ENCODE results near the gene POLR2M.

The POLR2M gene

GRCh38 chr15:57706405-57707209 is at the start of gene POLR2M:
Gene POLR2M (plus strand): TSS chr15:57706714. CDS start chr15:57706843, 129 bp downstream.
- Mint-ChIP-seq H3K27me3 (ENCODE audit: low read depth) (peaks cover 8% of the 10 kb centered on the region), H3K4me1 (ENCODE audit: low read depth) (peaks cover 50% of the 10 kb centered on the region)

DNA sequence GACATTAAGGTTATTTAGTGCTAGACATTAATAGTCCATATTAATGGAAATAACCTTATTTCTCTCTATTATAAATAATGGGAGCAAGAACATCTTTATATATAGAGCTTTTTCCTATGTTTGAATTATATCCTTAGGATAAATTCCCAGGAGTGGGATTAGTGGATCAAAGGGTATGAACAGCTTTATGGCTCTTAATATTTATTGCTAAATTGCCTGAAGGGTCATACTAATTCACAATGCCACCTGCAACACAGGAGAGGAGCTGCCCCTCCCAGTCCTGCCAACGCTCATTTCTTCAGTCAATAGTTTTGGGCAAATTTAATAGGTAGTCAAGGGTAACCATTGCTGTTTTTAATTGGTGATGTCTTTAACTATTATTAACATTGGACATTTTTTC is 48.9 kb upstream of the POLR2M start:
- H3K9me3 Mint-ChIP-seq: no peaks in the 10 kb centered on the region
- no peak overlapping the region for H3K27ac Mint-ChIP-seq
- peaks cover 20% of the 10 kb centered on the region for H3K27me3 Mint-ChIP-seq (ENCODE audit: low read depth)
- DNase-seq (ENCODE audit: low spot score): no peak
- no peaks in the 10 kb centered on the region for H3K4me1 Mint-ChIP-seq (ENCODE audit: low read depth)
- H3K4me3 Mint-ChIP-seq: no peak overlapping the region
- H3K36me3 Mint-ChIP-seq (ENCODE audit: low read depth): no peaks in the 10 kb centered on the region

More at GRCh38 chr15:57706405-57707209, at the start of gene POLR2M:
- DNase-seq (ENCODE audit: low spot score): peak; percentile 88
- H3K4me3 Mint-ChIP-seq: peak within 1 kb of the TSS; percentile 90
- H3K27ac Mint-ChIP-seq: peak within 1 kb of the TSS; percentile 89
- no peaks in the 10 kb centered on the region for H3K9me3 Mint-ChIP-seq
- H3K36me3 Mint-ChIP-seq (ENCODE audit: low read depth): peaks cover 34% of the 10 kb centered on the region

DNA sequence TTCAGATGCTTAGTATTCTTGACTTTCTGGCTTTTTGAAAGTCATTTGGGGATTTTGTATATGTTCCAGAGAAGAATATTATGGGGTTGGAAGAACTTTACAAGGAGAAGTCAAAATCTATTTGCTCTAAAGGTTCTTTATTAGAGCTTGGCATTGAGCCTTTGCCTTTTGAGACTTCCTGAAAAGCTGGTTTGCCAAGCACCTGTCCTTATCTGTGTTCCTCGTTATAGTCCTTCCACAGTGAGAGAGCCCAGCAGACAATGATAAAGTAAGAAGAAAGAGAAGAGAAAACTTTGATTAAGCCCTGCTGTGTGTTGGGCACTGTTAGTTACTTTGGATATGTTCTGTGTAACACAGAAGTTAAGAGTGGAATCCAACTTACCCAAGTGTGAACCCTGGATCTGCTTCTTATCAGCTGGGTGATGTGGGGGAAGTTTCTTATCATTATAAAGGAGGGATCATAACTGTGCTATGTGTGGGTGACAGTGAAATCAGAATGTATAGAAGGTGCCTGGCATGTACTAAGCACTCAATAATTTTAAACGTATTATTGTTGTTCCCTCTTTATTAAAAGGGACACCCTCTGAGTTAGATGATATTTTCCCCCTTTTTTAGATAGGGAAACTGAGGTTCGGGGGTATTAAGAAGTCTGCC is 44.3 kb upstream of the POLR2M start:
- Mint-ChIP-seq H3K4me3 (no peak overlapping the region), H3K27me3 (ENCODE audit: low read depth) (peaks cover 18% of the 10 kb centered on the region), H3K9me3 (no peaks in the 10 kb centered on the region), H3K27ac (no peak overlapping the region), H3K4me1 (ENCODE audit: low read depth) (no peaks in the 10 kb centered on the region), H3K36me3 (ENCODE audit: low read depth) (no peaks in the 10 kb centered on the region)
- no peak for DNase-seq (ENCODE audit: low spot score)

DNA sequence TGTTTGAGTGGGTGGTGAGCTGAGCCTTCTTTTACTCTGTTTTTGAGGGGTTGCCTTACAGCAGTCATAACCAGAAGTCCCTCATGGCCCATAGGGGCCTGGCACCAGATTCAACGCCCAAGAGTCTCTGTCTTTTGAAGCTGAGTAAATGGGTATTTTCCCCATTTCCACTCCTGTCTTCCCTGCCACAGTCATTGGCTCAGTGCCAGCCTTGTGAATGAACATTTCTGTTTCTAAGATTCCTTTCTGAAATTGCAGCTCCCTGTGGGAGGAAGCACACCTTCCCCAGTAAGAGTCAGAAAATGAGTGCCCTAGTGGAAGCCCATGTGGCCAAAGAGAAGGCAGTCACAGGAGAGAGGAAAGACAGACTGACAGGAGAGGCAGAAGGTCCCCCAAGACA is 43.7 kb upstream of the POLR2M start:
- no peak overlapping the region for H3K27ac Mint-ChIP-seq
- H3K9me3 Mint-ChIP-seq: no peaks in the 10 kb centered on the region
- H3K4me1 Mint-ChIP-seq (ENCODE audit: low read depth): no peaks in the 10 kb centered on the region
- H3K4me3 Mint-ChIP-seq: no peak overlapping the region
- H3K27me3 Mint-ChIP-seq (ENCODE audit: low read depth): peaks cover 17% of the 10 kb centered on the region
- no peaks in the 10 kb centered on the region for H3K36me3 Mint-ChIP-seq (ENCODE audit: low read depth)
- no peak for DNase-seq (ENCODE audit: low spot score)

DNA sequence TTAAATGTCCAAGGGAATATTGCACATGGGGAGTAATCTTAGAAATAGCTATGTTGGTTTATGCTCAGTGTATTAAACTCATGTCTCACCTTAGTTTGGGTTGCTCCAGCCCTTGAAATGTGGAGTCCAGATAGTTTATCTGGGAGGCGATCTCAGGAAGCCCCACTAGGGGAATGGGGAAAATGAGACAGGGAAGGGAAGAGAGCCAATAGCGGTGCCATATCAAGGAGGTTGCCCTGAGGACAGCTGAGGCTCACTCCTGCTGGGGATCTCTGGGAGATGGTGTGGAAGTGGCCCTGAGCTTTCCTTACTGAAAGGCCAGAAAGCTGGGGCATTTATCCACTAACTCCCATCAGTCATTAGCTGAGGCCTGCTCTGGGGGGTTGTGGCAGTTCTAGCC is 43.3 kb upstream of the POLR2M start:
- peaks cover 16% of the 10 kb centered on the region for H3K27me3 Mint-ChIP-seq (ENCODE audit: low read depth)
- H3K27ac Mint-ChIP-seq: no peak overlapping the region
- no peaks in the 10 kb centered on the region for H3K36me3 Mint-ChIP-seq (ENCODE audit: low read depth)
- no peaks in the 10 kb centered on the region for H3K9me3 Mint-ChIP-seq
- H3K4me1 Mint-ChIP-seq (ENCODE audit: low read depth): no peaks in the 10 kb centered on the region
- H3K4me3 Mint-ChIP-seq: no peak overlapping the region
- DNase-seq (ENCODE audit: low spot score): no peak

DNA sequence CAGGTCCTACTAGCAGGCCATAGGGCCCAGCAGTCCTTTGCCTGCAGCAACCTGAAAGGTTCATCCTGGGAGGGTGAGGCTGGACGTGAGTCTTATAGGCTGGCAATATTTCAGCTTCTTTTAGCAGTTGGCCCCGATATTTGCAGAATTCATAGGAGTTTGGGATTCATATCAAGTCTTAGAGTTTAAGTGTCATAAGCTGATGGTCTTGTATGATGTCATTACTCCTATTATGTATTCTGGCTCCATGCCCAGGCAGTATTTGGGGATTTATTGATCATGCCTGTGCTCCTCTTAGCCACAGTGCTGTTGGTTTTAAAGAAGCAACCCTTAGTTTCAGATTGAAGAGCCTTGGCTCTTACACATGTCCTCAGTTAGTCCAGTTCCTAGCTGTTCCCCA is 41.3 kb upstream of the POLR2M start:
- no peak for DNase-seq (ENCODE audit: low spot score)
- H3K4me1 Mint-ChIP-seq (ENCODE audit: low read depth): no peaks in the 10 kb centered on the region
- no peaks in the 10 kb centered on the region for H3K36me3 Mint-ChIP-seq (ENCODE audit: low read depth)
- no peak overlapping the region for H3K4me3 Mint-ChIP-seq
- peaks cover 20% of the 10 kb centered on the region for H3K27me3 Mint-ChIP-seq (ENCODE audit: low read depth)
- no peak overlapping the region for H3K27ac Mint-ChIP-seq
- H3K9me3 Mint-ChIP-seq: no peaks in the 10 kb centered on the region

DNA sequence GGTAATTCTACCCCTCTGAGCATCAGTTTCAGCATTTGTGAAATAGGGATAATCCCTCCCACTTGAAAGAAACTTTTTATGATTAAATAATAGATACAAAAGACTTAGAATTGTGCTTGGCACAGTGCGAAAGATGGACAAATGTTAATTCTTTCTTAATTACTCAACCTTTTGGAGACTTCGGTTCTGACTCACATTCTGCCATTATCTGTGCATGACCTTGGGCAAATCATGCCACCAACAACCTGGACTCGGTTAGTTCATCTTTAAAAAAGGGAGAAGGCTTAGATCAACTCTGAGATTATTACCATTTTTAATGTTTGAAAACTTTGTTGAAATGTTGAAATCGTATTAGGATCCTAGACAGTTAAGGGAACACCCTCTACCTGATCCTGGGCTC is 40.6 kb upstream of the POLR2M start:
- H3K4me3 Mint-ChIP-seq: no peak overlapping the region
- no peaks in the 10 kb centered on the region for H3K36me3 Mint-ChIP-seq (ENCODE audit: low read depth)
- H3K27ac Mint-ChIP-seq: no peak overlapping the region
- H3K27me3 Mint-ChIP-seq (ENCODE audit: low read depth): peaks cover 22% of the 10 kb centered on the region
- no peaks in the 10 kb centered on the region for H3K9me3 Mint-ChIP-seq
- H3K4me1 Mint-ChIP-seq (ENCODE audit: low read depth): no peaks in the 10 kb centered on the region
- no peak for DNase-seq (ENCODE audit: low spot score)

GRCh38 chr15:57667171-57667849 is 39.2 kb upstream of the POLR2M start:
- H3K9me3 Mint-ChIP-seq: no peaks in the 10 kb centered on the region
- H3K4me3 Mint-ChIP-seq: no peak overlapping the region
- H3K4me1 Mint-ChIP-seq (ENCODE audit: low read depth): no peaks in the 10 kb centered on the region
- no peak for DNase-seq (ENCODE audit: low spot score)
- peaks cover 26% of the 10 kb centered on the region for H3K27me3 Mint-ChIP-seq (ENCODE audit: low read depth)
- no peaks in the 10 kb centered on the region for H3K36me3 Mint-ChIP-seq (ENCODE audit: low read depth)
- no peak overlapping the region for H3K27ac Mint-ChIP-seq

DNA sequence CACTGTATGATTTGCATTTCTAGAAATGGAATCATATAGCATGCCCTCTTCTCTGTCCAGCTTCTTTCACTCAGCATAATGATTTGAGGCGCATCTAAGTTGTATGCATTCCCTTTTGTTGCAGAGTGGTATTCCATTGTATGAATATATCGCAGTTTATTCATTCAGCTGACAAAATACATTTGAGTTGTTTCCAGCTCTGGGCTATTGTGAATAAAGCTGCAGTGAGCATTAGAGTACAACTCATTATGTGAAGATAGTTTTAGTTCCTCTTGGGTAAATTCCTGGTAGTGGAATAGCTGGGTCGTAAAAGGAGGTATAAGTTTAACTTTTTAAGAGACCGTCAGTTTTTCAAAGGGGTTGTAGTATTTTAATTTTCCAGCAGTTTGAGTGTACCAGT is 38.5 kb upstream of the POLR2M start:
- Mint-ChIP-seq H3K4me1 (ENCODE audit: low read depth) (no peaks in the 10 kb centered on the region), H3K27me3 (ENCODE audit: low read depth) (peaks cover 32% of the 10 kb centered on the region), H3K27ac (no peak overlapping the region), H3K36me3 (ENCODE audit: low read depth) (no peaks in the 10 kb centered on the region), H3K9me3 (no peaks in the 10 kb centered on the region), H3K4me3 (no peak overlapping the region)
- DNase-seq (ENCODE audit: low spot score): no peak

- no peaks in the 10 kb centered on the region for H3K4me1 Mint-ChIP-seq (ENCODE audit: low read depth)
- DNase-seq (ENCODE audit: low spot score): no peak
- no peak overlapping the region for H3K27ac Mint-ChIP-seq
- H3K4me3 Mint-ChIP-seq: no peak overlapping the region
- H3K27me3 Mint-ChIP-seq (ENCODE audit: low read depth): peaks cover 43% of the 10 kb centered on the region
- no peaks in the 10 kb centered on the region for H3K9me3 Mint-ChIP-seq
- no peaks in the 10 kb centered on the region for H3K36me3 Mint-ChIP-seq (ENCODE audit: low read depth)
These were observed 34.9 kb upstream of the POLR2M start for GRCh38 chr15:57671636-57672035.

DNA sequence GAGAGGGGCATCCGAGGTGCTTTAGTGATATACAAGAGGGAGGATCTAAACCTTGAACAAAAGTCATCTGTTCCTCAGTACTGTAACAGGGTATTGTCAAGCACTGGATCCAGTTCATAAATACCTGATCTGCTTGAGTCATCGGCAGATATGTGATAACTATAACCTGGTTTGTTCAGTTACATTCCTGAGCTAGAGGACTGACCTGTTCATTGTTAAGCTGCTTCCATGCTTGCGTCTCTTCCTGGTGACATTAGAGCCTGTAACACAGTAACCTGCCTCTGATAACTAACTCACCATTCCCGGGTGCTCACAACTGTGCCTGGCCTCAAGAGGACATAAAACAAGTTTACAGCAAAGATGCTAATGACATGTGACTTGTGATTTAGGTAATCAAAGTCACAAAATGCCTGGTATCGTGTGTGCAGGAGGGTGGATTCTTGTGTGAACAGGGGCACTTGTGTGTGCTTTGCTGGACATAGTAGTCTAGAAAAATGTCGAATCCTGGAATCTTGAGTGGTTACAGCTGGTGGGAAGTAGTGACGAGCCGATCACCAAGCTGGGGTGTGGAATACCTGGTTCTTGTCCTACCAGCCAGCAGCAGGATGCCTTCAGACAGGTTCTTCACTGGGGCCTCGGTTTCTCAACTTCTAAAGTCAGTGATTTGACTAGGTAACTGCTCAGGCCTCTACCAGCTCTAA is 30.9 kb upstream of the POLR2M start:
- Mint-ChIP-seq H3K9me3 (no peaks in the 10 kb centered on the region), H3K36me3 (ENCODE audit: low read depth) (no peaks in the 10 kb centered on the region), H3K27ac (no peak overlapping the region), H3K27me3 (ENCODE audit: low read depth) (peaks cover 28% of the 10 kb centered on the region), H3K4me1 (ENCODE audit: low read depth) (peaks cover 7% of the 10 kb centered on the region), H3K4me3 (no peak overlapping the region)
- DNase-seq (ENCODE audit: low spot score): no peak

DNA sequence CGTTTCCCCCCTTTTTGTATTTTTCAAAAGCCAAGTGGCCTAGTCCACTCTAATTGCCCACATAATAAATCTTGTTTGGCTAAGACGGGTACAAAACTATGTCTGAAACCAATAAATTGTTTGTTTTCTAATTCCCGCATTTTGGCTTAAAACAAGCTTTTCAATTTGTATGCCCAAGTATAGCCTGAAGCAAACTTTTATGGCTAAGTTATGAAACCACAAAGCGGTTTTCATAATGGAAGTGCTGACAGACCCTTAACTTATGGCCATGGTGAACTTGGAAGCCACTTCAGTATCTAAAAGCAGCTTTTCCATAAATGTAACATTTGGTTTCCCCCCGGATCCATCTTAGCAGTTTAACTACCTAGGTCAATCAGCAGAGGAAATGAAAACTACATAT is 29.9 kb upstream of the POLR2M start:
- no peak overlapping the region for H3K27ac Mint-ChIP-seq
- H3K4me1 Mint-ChIP-seq (ENCODE audit: low read depth): peaks cover 9% of the 10 kb centered on the region
- no peak for DNase-seq (ENCODE audit: low spot score)
- H3K27me3 Mint-ChIP-seq (ENCODE audit: low read depth): peaks cover 21% of the 10 kb centered on the region
- no peak overlapping the region for H3K4me3 Mint-ChIP-seq
- no peaks in the 10 kb centered on the region for H3K9me3 Mint-ChIP-seq
- H3K36me3 Mint-ChIP-seq (ENCODE audit: low read depth): no peaks in the 10 kb centered on the region

- DNase-seq (ENCODE audit: low spot score): no peak
- H3K27me3 Mint-ChIP-seq (ENCODE audit: low read depth): peaks cover 19% of the 10 kb centered on the region
- peaks cover 9% of the 10 kb centered on the region for H3K4me1 Mint-ChIP-seq (ENCODE audit: low read depth)
- no peaks in the 10 kb centered on the region for H3K36me3 Mint-ChIP-seq (ENCODE audit: low read depth)
- no peak overlapping the region for H3K27ac Mint-ChIP-seq
- H3K4me3 Mint-ChIP-seq: no peak overlapping the region
- no peaks in the 10 kb centered on the region for H3K9me3 Mint-ChIP-seq
These were observed 29.3 kb upstream of the POLR2M start for GRCh38 chr15:57677204-57677603.

GRCh38 chr15:57680021-57680420 is 26.5 kb upstream of the POLR2M start:
- H3K4me3 Mint-ChIP-seq: no peak overlapping the region
- H3K36me3 Mint-ChIP-seq (ENCODE audit: low read depth): no peaks in the 10 kb centered on the region
- H3K27me3 Mint-ChIP-seq (ENCODE audit: low read depth): peaks cover 6% of the 10 kb centered on the region
- no peaks in the 10 kb centered on the region for H3K9me3 Mint-ChIP-seq
- peak overlapping the region; percentile 77 for H3K27ac Mint-ChIP-seq
- no peak for DNase-seq (ENCODE audit: low spot score)
- peaks cover 9% of the 10 kb centered on the region for H3K4me1 Mint-ChIP-seq (ENCODE audit: low read depth)
